GM15510 (cell line): Measurements from ENCODE around the gene CAPN10.

Experiments used
- POLR2A ChIP-seq: IDR thresholded peaks from 3 replicates; pipeline ENCODE4 v1.6.1; 2011; ENCODE audit warnings: borderline replicate concordance; ENCODE audit not compliant: insufficient read length; ENCODE audit errors: extremely low read depth

The CAPN10 gene

GRCh38 chr2:240648155-240648649, 61.7 kb downstream of the CAPN10 start:
- no peak for TF ChIP-seq POLR2A
